ENCODE measurements around the gene STK39. TPM values are rescaled to one million over a fixed set of nuclear protein-coding genes. Genes with fewer than 3 reads are reported as not detected.

The STK39 gene
- polyA plus RNA-seq, 1 donor from 2014 or later: 9.5 TPM

- Histone ChIP-seq H2AFZ (ENCODE audit: low read depth, low read length) (no peak overlapping the region), H3K9ac (ENCODE audit: low read length) (no peak overlapping the region), H3K27me3 (ENCODE audit: insufficient read depth, low read depth, low read length) (no peaks in the 10 kb centered on the region), H3F3A (ENCODE audit: insufficient read depth, low read length, poor library complexity, severe bottlenecking) (no peaks in the 10 kb centered on the region), H4K20me1 (ENCODE audit: insufficient read depth) (no peaks in the 10 kb centered on the region), H3K79me2 (replicated peaks; ENCODE audit: insufficient read depth, low read length) (no peaks in the 10 kb centered on the region), H3K4me2 (ENCODE audit: low read length) (no peak overlapping the region), H3K4me3 (ENCODE audit: low read length) (no peak overlapping the region), H3K36me3 (ENCODE audit: insufficient read depth, low read length) (no peaks in the 10 kb centered on the region), H3K9me3 (ENCODE audit: low read length) (no peaks in the 10 kb centered on the region), H3K27ac (ENCODE audit: low read length) (no peak overlapping the region), H3K9me2 (ENCODE audit: insufficient read depth, low read length) (no peaks in the 10 kb centered on the region)
- TF ChIP-seq MXI1 (conservative IDR thresholded peaks at IDR 0.05; ENCODE audit: poor library complexity, severe bottlenecking) (no peak), REST (IDR thresholded peaks at IDR 0.05; ENCODE audit: borderline replicate concordance) (no peak), CTCF (IDR thresholded peaks at IDR 0.05; ENCODE audit: poor library complexity, severe bottlenecking) (no peak), TAF1 (IDR thresholded peaks at IDR 0.05; ENCODE audit: low read depth) (no peak), EZH2 (IDR thresholded peaks at IDR 0.05; ENCODE audit: borderline replicate concordance, insufficient read depth, low read length, poor library complexity, severe bottlenecking) (no peak), POLR2AphosphoS5 (IDR thresholded peaks at IDR 0.05) (no peak), EP300 (conservative IDR thresholded peaks at IDR 0.05; ENCODE audit: poor library complexity, severe bottlenecking) (no peak), RAD21 (conservative IDR thresholded peaks at IDR 0.05) (no peak), SMC3 (conservative IDR thresholded peaks at IDR 0.05; ENCODE audit: poor library complexity) (no peak)
These were observed 330.6 kb downstream of the STK39 start for GRCh38 chr2:167916756-167917155.

- no peak overlapping the region for H3K27ac ChIP-seq (ENCODE audit: low read length)
- no peak overlapping the region for H2AFZ ChIP-seq (ENCODE audit: low read depth, low read length)
These were observed 332.4 kb downstream of the STK39 start for GRCh38 chr2:167914969-167915368.

More at GRCh38 chr2:167914969-167915368, 332.4 kb downstream of the STK39 start:
- Histone ChIP-seq H3K27me3 (ENCODE audit: insufficient read depth, low read depth, low read length) (no peaks in the 10 kb centered on the region), H3F3A (ENCODE audit: insufficient read depth, low read length, poor library complexity, severe bottlenecking) (no peaks in the 10 kb centered on the region), H3K9me3 (ENCODE audit: low read length) (no peaks in the 10 kb centered on the region), H3K4me3 (ENCODE audit: low read length) (no peak overlapping the region), H3K9ac (ENCODE audit: low read length) (no peak overlapping the region), H3K36me3 (ENCODE audit: insufficient read depth, low read length) (no peaks in the 10 kb centered on the region), H3K9me2 (ENCODE audit: insufficient read depth, low read length) (no peaks in the 10 kb centered on the region), H3K4me2 (ENCODE audit: low read length) (no peak overlapping the region), H3K79me2 (replicated peaks; ENCODE audit: insufficient read depth, low read length) (no peaks in the 10 kb centered on the region), H4K20me1 (ENCODE audit: insufficient read depth) (no peaks in the 10 kb centered on the region)
- TF ChIP-seq CTCF (IDR thresholded peaks at IDR 0.05; ENCODE audit: poor library complexity, severe bottlenecking) (no peak), MXI1 (conservative IDR thresholded peaks at IDR 0.05; ENCODE audit: poor library complexity, severe bottlenecking) (no peak), TAF1 (IDR thresholded peaks at IDR 0.05; ENCODE audit: low read depth) (no peak), REST (IDR thresholded peaks at IDR 0.05; ENCODE audit: borderline replicate concordance) (no peak), EZH2 (IDR thresholded peaks at IDR 0.05; ENCODE audit: borderline replicate concordance, insufficient read depth, low read length, poor library complexity, severe bottlenecking) (no peak), RAD21 (conservative IDR thresholded peaks at IDR 0.05) (no peak), EP300 (conservative IDR thresholded peaks at IDR 0.05; ENCODE audit: poor library complexity, severe bottlenecking) (no peak), POLR2AphosphoS5 (IDR thresholded peaks at IDR 0.05) (no peak), SMC3 (conservative IDR thresholded peaks at IDR 0.05; ENCODE audit: poor library complexity) (no peak)
